CD4-positive, alpha-beta T cell treated with Interleukin-21 for 1 hour (primary cell): ENCODE data around the gene B4GALT6.

Source experiments
- DNase-seq: peaks from one replicate; pipeline ENCODE4 v3.0.0-alpha.2; 2020

Gene B4GALT6

GRCh38 chr18:31658670-31659575, 25.5 kb downstream of the B4GALT6 start:
- peak; percentile 21 for DNase-seq

- DNase-seq, result no peak
Measured at GRCh38 chr18:31657823-31658669, 26.3 kb downstream of the B4GALT6 start.

GRCh38 chr18:31656754-31657153, 27.6 kb downstream of the B4GALT6 start:
- DNase-seq, result no peak

GRCh38 chr18:31655354-31655753, 29.0 kb downstream of the B4GALT6 start:
- DNase-seq, result no peak

GRCh38 chr18:31652877-31653276, 31.5 kb downstream of the B4GALT6 start:
- no peak for DNase-seq

- no peak for DNase-seq
Measured at GRCh38 chr18:31652357-31652756, 32.0 kb downstream of the B4GALT6 start.

GRCh38 chr18:31651369-31651768, 33.0 kb downstream of the B4GALT6 start:
- no peak for DNase-seq

- no peak for DNase-seq
Measured at GRCh38 chr18:31649978-31650719, 34.2 kb downstream of the B4GALT6 start.

GRCh38 chr18:31649449-31649848, 34.9 kb downstream of the B4GALT6 start:
- DNase-seq, result no peak

- no peak for DNase-seq
Measured at GRCh38 chr18:31648966-31649429, 35.4 kb downstream of the B4GALT6 start.

- DNase-seq, result no peak
Measured at GRCh38 chr18:31648458-31648857, 35.9 kb downstream of the B4GALT6 start.

GRCh38 chr18:31647127-31647753, 37.1 kb downstream of the B4GALT6 start:
- no peak for DNase-seq

- DNase-seq, result no peak
Measured at GRCh38 chr18:31646332-31647126, 37.9 kb downstream of the B4GALT6 start.

- DNase-seq, result no peak
Measured at GRCh38 chr18:31645411-31645810, 39.0 kb downstream of the B4GALT6 start.

- DNase-seq, result no peak
Measured at GRCh38 chr18:31643003-31643402, 41.4 kb downstream of the B4GALT6 start.

- no peak for DNase-seq
Measured at GRCh38 chr18:31637445-31637844, 46.9 kb downstream of the B4GALT6 start.

- no peak for DNase-seq
Measured at GRCh38 chr18:31636387-31636786, 48.0 kb downstream of the B4GALT6 start.

GRCh38 chr18:31634331-31634713, 50.1 kb downstream of the B4GALT6 start:
- DNase-seq, result peak; percentile 20

GRCh38 chr18:31633392-31634330, 50.7 kb downstream of the B4GALT6 start:
- no peak for DNase-seq

- no peak for DNase-seq
Measured at GRCh38 chr18:31632356-31632755, 52.0 kb downstream of the B4GALT6 start.
